ENCODE measurements around the gene EOLA1. TPM values are rescaled to one million over a fixed set of nuclear protein-coding genes. Genes with fewer than 3 reads are reported as not detected.

Gene EOLA1
- polyA plus RNA-seq, 6 donors from 2014 or later: 10.6 to 27.8 (median 23.2) TPM

GRCh38 chrX:149504226-149504914 lies 36.4 kb upstream of the EOLA1 start:
- ATAC-seq (ENCODE audit: low read depth in 2 of 2) (peak; percentile 41 to 42), DNase-seq (peak; percentile 37)
- Mint-ChIP-seq H3K27ac (peak overlapping the region; percentile 96 to 99 (median 98)), H3K27me3 (no peaks in the 10 kb centered on the region), H3K9me3 (peaks cover 0 to 7% (median 0%) of the 10 kb centered on the region in 7 donors), H3K4me3 (peak overlapping the region; percentile 85 to 96 (median 92)), H3K36me3 (peaks cover 0 to 9% of the 10 kb centered on the region in 2 donors), H3K4me1 (peaks cover 16 to 24% (median 20%) of the 10 kb centered on the region in 3 donors)

- peaks cover 1 to 3% (median 2%) of the 10 kb centered on the region in 3 donors for H3K27me3 Mint-ChIP-seq
- peaks cover 0 to 7% (median 0%) of the 10 kb centered on the region in 7 donors for H3K9me3 Mint-ChIP-seq
- H3K36me3 Mint-ChIP-seq: peaks cover 0 to 9% of the 10 kb centered on the region in 2 donors
- DNase-seq: peak; percentile 88
- peak; percentile 65 to 74 for ATAC-seq (ENCODE audit: low read depth in 2 of 2)
- peaks cover 16 to 24% (median 20%) of the 10 kb centered on the region in 3 donors for H3K4me1 Mint-ChIP-seq
- peak within 1 kb of the TSS; percentile 96 to 99 (median 98) for H3K27ac Mint-ChIP-seq
- H3K4me3 Mint-ChIP-seq: peak within 1 kb of the TSS; percentile 85 to 96 (median 92)
Observed at GRCh38 chrX:149504915-149505651, 35.7 kb upstream of the EOLA1 start, which contains the start of gene IDS. Gene IDS (minus strand): TSS chrX:149505306. CDS start chrX:149505137, 169 bp downstream.

- DNase-seq: no peak
- Mint-ChIP-seq H3K27me3 (peaks cover 6 to 9% (median 7%) of the 10 kb centered on the region in 3 donors), H3K9me3 (peaks cover 0 to 7% (median 0%) of the 10 kb centered on the region in 7 donors), H3K4me1 (peaks cover 16 to 24% (median 23%) of the 10 kb centered on the region in 3 donors), H3K4me3 (peak overlapping the region; percentile 63 to 96 (median 90)), H3K27ac (peak overlapping the region; percentile 80 to 98 (median 96)), H3K36me3 (peaks cover 0 to 9% of the 10 kb centered on the region in 2 donors)
- no peak for ATAC-seq (ENCODE audit: low read depth in 2 of 2)
Observed at GRCh38 chrX:149505671-149506070, 35.1 kb upstream of the EOLA1 start.

- DNase-seq (no peak), ATAC-seq (ENCODE audit: low read depth in 2 of 2) (no peak)
- H3K4me3 Mint-ChIP-seq: peak overlapping the region in 1 of 8 donors; percentile 96
- peaks cover 0 to 9% of the 10 kb centered on the region in 2 donors for H3K36me3 Mint-ChIP-seq
- H3K4me1 Mint-ChIP-seq: peaks cover 16 to 23% (median 20%) of the 10 kb centered on the region in 3 donors
- peaks cover 0 to 7% (median 0%) of the 10 kb centered on the region in 7 donors for H3K9me3 Mint-ChIP-seq
- H3K27me3 Mint-ChIP-seq: peaks cover 6 to 9% (median 7%) of the 10 kb centered on the region in 3 donors
- H3K27ac Mint-ChIP-seq: peak overlapping the region in 4 of 6 donors; percentile 91 to 98 (median 97)
Observed at GRCh38 chrX:149506349-149506748, 34.5 kb upstream of the EOLA1 start.

- Mint-ChIP-seq H3K36me3 (peaks cover 0 to 9% of the 10 kb centered on the region in 2 donors), H3K4me3 (no peak overlapping the region), H3K4me1 (peaks cover 16 to 23% (median 17%) of the 10 kb centered on the region in 3 donors), H3K9me3 (peaks cover 0 to 7% (median 0%) of the 10 kb centered on the region in 7 donors), H3K27me3 (peaks cover 6 to 9% (median 7%) of the 10 kb centered on the region in 3 donors), H3K27ac (no peak overlapping the region)
- DNase-seq (no peak), ATAC-seq (ENCODE audit: low read depth in 2 of 2) (no peak)
Observed at GRCh38 chrX:149508467-149508866, 32.3 kb upstream of the EOLA1 start.

- Mint-ChIP-seq H3K27ac (no peak overlapping the region), H3K4me3 (no peak overlapping the region), H3K4me1 (peaks cover 5 to 9% (median 5%) of the 10 kb centered on the region in 3 donors)
Observed at GRCh38 chrX:149510386-149510785, 30.4 kb upstream of the EOLA1 start.

GRCh38 chrX:149511081-149511480 lies 29.7 kb upstream of the EOLA1 start:
- H3K27me3 Mint-ChIP-seq: peaks cover 6 to 12% (median 9%) of the 10 kb centered on the region in 3 donors
- H3K27ac Mint-ChIP-seq: no peak overlapping the region
- ATAC-seq (ENCODE audit: low read depth in 2 of 2) (no peak), DNase-seq (no peak)
- no peaks in the 10 kb centered on the region for H3K9me3 Mint-ChIP-seq
- peaks cover 0 to 4% (median 0%) of the 10 kb centered on the region in 3 donors for H3K4me1 Mint-ChIP-seq
- H3K36me3 Mint-ChIP-seq: no peaks in the 10 kb centered on the region
- no peak overlapping the region for H3K4me3 Mint-ChIP-seq

More at GRCh38 chrX:149510386-149510785, 30.4 kb upstream of the EOLA1 start:
- ATAC-seq (ENCODE audit: low read depth in 2 of 2): peak; percentile 38 to 50
- Mint-ChIP-seq H3K9me3 (peaks cover 0 to 1% (median 0%) of the 10 kb centered on the region in 7 donors), H3K36me3 (no peaks in the 10 kb centered on the region), H3K27me3 (peaks cover 6 to 9% (median 7%) of the 10 kb centered on the region in 3 donors)
- no peak for DNase-seq

GRCh38 chrX:149512225-149512885 lies 28.5 kb upstream of the EOLA1 start:
- Mint-ChIP-seq H3K4me3 (no peak overlapping the region), H3K36me3 (no peaks in the 10 kb centered on the region), H3K9me3 (no peaks in the 10 kb centered on the region), H3K27ac (peak overlapping the region in 1 of 6 donors; percentile 34), H3K4me1 (peaks cover 0 to 4% (median 0%) of the 10 kb centered on the region in 3 donors), H3K27me3 (peaks cover 12 to 18% (median 12%) of the 10 kb centered on the region in 3 donors)
- ATAC-seq (ENCODE audit: low read depth in 2 of 2) (peak; percentile 81 to 82), DNase-seq (peak; percentile 31)

GRCh38 chrX:149513825-149514428 lies 26.9 kb upstream of the EOLA1 start:
- H3K4me1 Mint-ChIP-seq: peaks cover 0 to 4% (median 0%) of the 10 kb centered on the region in 3 donors
- H3K36me3 Mint-ChIP-seq: no peaks in the 10 kb centered on the region
- no peaks in the 10 kb centered on the region for H3K9me3 Mint-ChIP-seq
- no peak overlapping the region for H3K4me3 Mint-ChIP-seq
- ATAC-seq (ENCODE audit: low read depth in 2 of 2): no peak
- peaks cover 12 to 21% (median 16%) of the 10 kb centered on the region in 3 donors for H3K27me3 Mint-ChIP-seq
- DNase-seq: no peak
- H3K27ac Mint-ChIP-seq: no peak overlapping the region

- H3K9me3 Mint-ChIP-seq: no peaks in the 10 kb centered on the region
- H3K4me1 Mint-ChIP-seq: no peaks in the 10 kb centered on the region
- DNase-seq (no peak), ATAC-seq (ENCODE audit: low read depth in 2 of 2) (no peak)
- no peak overlapping the region for H3K27ac Mint-ChIP-seq
- H3K4me3 Mint-ChIP-seq: no peak overlapping the region
- H3K27me3 Mint-ChIP-seq: peaks cover 11 to 30% (median 25%) of the 10 kb centered on the region in 3 donors
- H3K36me3 Mint-ChIP-seq: no peaks in the 10 kb centered on the region
Observed at GRCh38 chrX:149515954-149516602, 24.7 kb upstream of the EOLA1 start.

- no peaks in the 10 kb centered on the region for H3K9me3 Mint-ChIP-seq
- ATAC-seq (ENCODE audit: low read depth in 2 of 2) (no peak), DNase-seq (no peak)
- peak overlapping the region in 1 of 6 donors; percentile 15 for H3K27ac Mint-ChIP-seq
- H3K36me3 Mint-ChIP-seq: no peaks in the 10 kb centered on the region
- no peak overlapping the region for H3K4me3 Mint-ChIP-seq
- H3K4me1 Mint-ChIP-seq: no peaks in the 10 kb centered on the region
- peaks cover 11 to 30% (median 25%) of the 10 kb centered on the region in 3 donors for H3K27me3 Mint-ChIP-seq
Observed at GRCh38 chrX:149516604-149517003, 24.2 kb upstream of the EOLA1 start.

GRCh38 chrX:149517308-149517707 lies 23.5 kb upstream of the EOLA1 start:
- no peak overlapping the region for H3K4me3 Mint-ChIP-seq
- ATAC-seq (ENCODE audit: low read depth in 2 of 2) (no peak), DNase-seq (no peak)
- no peaks in the 10 kb centered on the region for H3K9me3 Mint-ChIP-seq
- peaks cover 11 to 30% (median 25%) of the 10 kb centered on the region in 3 donors for H3K27me3 Mint-ChIP-seq
- H3K27ac Mint-ChIP-seq: no peak overlapping the region
- H3K4me1 Mint-ChIP-seq: no peaks in the 10 kb centered on the region
- no peaks in the 10 kb centered on the region for H3K36me3 Mint-ChIP-seq
